Measurements from ENCODE around the gene OCLN.
"Not testable (repeated sequence)": the region's sequence is repeated elsewhere in the genome, so short reads cannot be mapped to it uniquely, and the experiment has no call there.

OCLN gene

GRCh38 chr5:69454460-69455249 lies 37.9 kb upstream of the OCLN start:
- no peak for DNase-seq
- TF ChIP-seq, protein P1, sequence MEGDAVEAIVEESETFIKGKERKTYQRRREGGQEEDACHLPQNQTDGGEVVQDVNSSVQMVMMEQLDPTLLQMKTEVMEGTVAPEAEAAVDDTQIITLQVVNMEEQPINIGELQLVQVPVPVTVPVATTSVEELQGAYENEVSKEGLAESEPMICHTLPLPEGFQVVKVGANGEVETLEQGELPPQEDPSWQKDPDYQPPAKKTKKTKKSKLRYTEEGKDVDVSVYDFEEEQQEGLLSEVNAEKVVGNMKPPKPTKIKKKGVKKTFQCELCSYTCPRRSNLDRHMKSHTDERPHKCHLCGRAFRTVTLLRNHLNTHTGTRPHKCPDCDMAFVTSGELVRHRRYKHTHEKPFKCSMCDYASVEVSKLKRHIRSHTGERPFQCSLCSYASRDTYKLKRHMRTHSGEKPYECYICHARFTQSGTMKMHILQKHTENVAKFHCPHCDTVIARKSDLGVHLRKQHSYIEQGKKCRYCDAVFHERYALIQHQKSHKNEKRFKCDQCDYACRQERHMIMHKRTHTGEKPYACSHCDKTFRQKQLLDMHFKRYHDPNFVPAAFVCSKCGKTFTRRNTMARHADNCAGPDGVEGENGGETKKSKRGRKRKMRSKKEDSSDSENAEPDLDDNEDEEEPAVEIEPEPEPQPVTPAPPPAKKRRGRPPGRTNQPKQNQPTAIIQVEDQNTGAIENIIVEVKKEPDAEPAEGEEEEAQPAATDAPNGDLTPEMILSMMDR (IDR thresholded peaks at IDR 0.05) = no peak

DNA sequence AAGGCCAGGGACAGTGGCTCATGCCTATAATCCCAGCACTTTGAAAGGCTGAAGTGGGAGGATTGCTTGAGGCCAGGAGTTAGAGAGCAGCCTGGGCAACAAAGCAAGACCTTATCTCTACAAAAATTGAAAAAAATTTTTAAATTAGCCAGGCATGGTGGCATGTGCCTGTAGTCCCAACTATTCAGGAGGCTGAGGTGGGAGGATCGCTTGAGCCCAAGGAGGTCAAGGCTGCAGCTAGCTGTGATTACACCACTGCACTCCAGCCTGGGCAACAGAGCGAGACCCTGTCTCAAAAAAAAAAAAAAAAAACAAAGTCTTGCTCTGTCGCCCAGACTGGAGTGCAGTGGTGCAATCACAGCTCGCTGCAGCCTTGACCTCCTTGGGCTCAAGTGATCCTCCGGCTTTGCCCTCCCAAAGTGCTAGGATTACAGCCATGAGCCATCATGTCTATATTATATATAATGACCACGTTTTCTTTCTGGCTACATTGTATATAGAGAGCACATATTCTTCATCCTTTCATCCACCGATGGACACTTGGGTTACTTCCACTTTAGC lies 37.1 kb upstream of the OCLN start:
- peaks cover 14% of the 10 kb centered on the region for H3K9me3 Mint-ChIP-seq
- not testable (repeated sequence) for H3K27me3 Mint-ChIP-seq (ENCODE audit: low read depth, poor library complexity); DNase-seq; H3K4me3 Mint-ChIP-seq; H3K36me3 Mint-ChIP-seq (ENCODE audit: low read depth); H3K4me1 Mint-ChIP-seq; H3K27ac Mint-ChIP-seq

More at GRCh38 chr5:69454460-69455249, 37.9 kb upstream of the OCLN start:
- peaks cover 4% of the 10 kb centered on the region for H3K27me3 Mint-ChIP-seq (ENCODE audit: low read depth, poor library complexity)
- H3K9me3 Mint-ChIP-seq = peaks cover 14% of the 10 kb centered on the region
- H3K36me3 Mint-ChIP-seq (ENCODE audit: low read depth) = no peaks in the 10 kb centered on the region
- no peak overlapping the region for H3K4me3 Mint-ChIP-seq
- H3K27ac Mint-ChIP-seq = no peak overlapping the region
- no peaks in the 10 kb centered on the region for H3K4me1 Mint-ChIP-seq

- no peak for DNase-seq
- H3K27me3 Mint-ChIP-seq (ENCODE audit: low read depth, poor library complexity) = peaks cover 4% of the 10 kb centered on the region
- H3K36me3 Mint-ChIP-seq (ENCODE audit: low read depth) = no peaks in the 10 kb centered on the region
- H3K4me3 Mint-ChIP-seq = no peak overlapping the region
- H3K27ac Mint-ChIP-seq = peak overlapping the region; percentile 30
- TF ChIP-seq, protein P1 (IDR thresholded peaks at IDR 0.05) = no peak
- H3K4me1 Mint-ChIP-seq = no peaks in the 10 kb centered on the region
- peaks cover 13% of the 10 kb centered on the region for H3K9me3 Mint-ChIP-seq
Observed at GRCh38 chr5:69462170-69462569, 30.4 kb upstream of the OCLN start.

DNA sequence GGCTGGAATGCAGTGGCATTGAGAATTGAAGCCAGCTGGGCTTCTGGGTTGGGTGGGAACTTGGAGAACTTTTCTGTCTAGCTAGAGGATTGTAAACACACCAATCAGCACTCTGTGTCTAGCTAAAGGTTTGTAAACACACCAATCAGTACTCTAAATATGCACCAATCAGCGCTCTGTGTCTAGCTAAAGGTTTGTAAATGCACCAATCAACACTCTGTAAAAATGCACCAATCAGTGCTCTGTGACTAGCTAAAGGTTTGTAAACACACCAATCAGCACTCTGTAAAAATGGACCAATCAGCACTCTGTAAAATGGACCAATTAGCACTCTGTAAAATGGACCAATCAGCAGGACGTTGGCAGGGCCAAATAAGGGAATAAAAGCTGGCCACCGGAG lies 26.2 kb upstream of the OCLN start:
- H3K4me1 Mint-ChIP-seq; H3K9me3 Mint-ChIP-seq; H3K4me3 Mint-ChIP-seq; H3K36me3 Mint-ChIP-seq (ENCODE audit: low read depth); H3K27ac Mint-ChIP-seq; DNase-seq; H3K27me3 Mint-ChIP-seq (ENCODE audit: low read depth, poor library complexity): not testable (repeated sequence)

- H3K4me1 Mint-ChIP-seq = no peaks in the 10 kb centered on the region
- TF ChIP-seq, protein P1 (IDR thresholded peaks at IDR 0.05) = no peak
- H3K27ac Mint-ChIP-seq = no peak overlapping the region
- DNase-seq = no peak
- no peak overlapping the region for H3K4me3 Mint-ChIP-seq
- H3K36me3 Mint-ChIP-seq (ENCODE audit: low read depth) = no peaks in the 10 kb centered on the region
- no peaks in the 10 kb centered on the region for H3K9me3 Mint-ChIP-seq
- H3K27me3 Mint-ChIP-seq (ENCODE audit: low read depth, poor library complexity) = no peaks in the 10 kb centered on the region
Observed at GRCh38 chr5:69467442-69468225, 25.0 kb upstream of the OCLN start.

DNA sequence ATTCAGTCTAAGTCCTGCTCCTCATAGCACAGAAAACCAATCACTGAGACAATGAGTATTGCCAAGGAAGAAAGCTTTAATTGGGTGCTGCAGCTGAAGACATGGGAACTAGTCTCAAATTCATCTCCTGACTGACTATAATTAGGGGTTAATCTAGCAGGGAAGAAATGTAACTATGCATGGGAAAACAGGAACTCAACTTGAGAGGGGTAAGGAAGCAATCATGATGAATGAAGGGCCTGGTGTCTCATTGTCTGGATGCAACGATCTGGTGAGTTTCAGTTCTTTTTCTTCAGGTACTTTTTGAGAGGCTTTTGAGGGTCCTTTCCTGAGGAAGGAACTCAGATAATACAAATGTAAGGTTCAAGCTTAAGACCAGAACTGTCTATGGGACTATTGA lies 24.0 kb upstream of the OCLN start:
- Mint-ChIP-seq H3K4me3 (no peak overlapping the region), H3K27me3 (ENCODE audit: low read depth, poor library complexity) (no peaks in the 10 kb centered on the region), H3K27ac (no peak overlapping the region), H3K4me1 (no peaks in the 10 kb centered on the region), H3K36me3 (ENCODE audit: low read depth) (no peaks in the 10 kb centered on the region), H3K9me3 (no peaks in the 10 kb centered on the region)
- TF ChIP-seq, protein P1 (IDR thresholded peaks at IDR 0.05) = no peak
- no peak for DNase-seq

DNA sequence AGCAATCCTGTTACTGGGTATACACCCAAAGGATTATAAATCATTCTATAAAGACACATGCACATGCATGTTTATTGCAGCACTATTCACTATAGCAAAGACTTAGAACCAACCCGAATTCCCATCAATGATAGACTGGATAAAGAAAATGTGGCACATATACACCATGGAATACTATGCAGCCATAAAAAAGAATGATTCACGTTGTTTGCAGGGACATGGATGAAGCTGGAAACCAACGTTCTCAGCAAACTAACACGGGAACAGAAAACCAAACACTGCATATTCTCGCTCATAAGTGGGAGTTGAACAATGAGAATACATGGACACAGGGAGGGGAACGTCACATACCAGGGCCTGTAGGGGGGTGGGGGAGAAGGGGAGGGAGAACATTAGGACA lies 21.1 kb upstream of the OCLN start:
- not testable (repeated sequence) for H3K27ac Mint-ChIP-seq; H3K4me3 Mint-ChIP-seq; H3K9me3 Mint-ChIP-seq; H3K27me3 Mint-ChIP-seq (ENCODE audit: low read depth, poor library complexity); H3K36me3 Mint-ChIP-seq (ENCODE audit: low read depth); DNase-seq; H3K4me1 Mint-ChIP-seq

- H3K27ac Mint-ChIP-seq; H3K4me1 Mint-ChIP-seq; H3K9me3 Mint-ChIP-seq; H3K27me3 Mint-ChIP-seq (ENCODE audit: low read depth, poor library complexity); H3K36me3 Mint-ChIP-seq (ENCODE audit: low read depth); DNase-seq; H3K4me3 Mint-ChIP-seq: not testable (repeated sequence)
Observed at GRCh38 chr5:69472535-69473143, 20.0 kb upstream of the OCLN start.
